Type B pancreatic cell (in vitro differentiated cells): ENCODE measurements around the gene GP5. TPM values are rescaled to one million over a fixed set of nuclear protein-coding genes. Genes with fewer than 3 reads are reported as not detected.

Source experiments
- DNase-seq: peaks from one replicate; pipeline ENCODE4 v3.0.0; 2021; ENCODE audit warnings: mixed read lengths; ENCODE audit not compliant: unreplicated experiment; ENCODE audit errors: extremely low spot score
- H3K27ac Mint-ChIP-seq: 2 replicates; pipeline ENCODE4 v1.8.0; 2021; ENCODE audit warnings: mild to moderate bottlenecking, mixed read lengths
- H3K27me3 Mint-ChIP-seq: 2 replicates; pipeline ENCODE4 v1.8.0; 2021; ENCODE audit warnings: mixed read lengths
- H3K36me3 Mint-ChIP-seq: 2 replicates; pipeline ENCODE4 v1.8.0; 2021; ENCODE audit warnings: mixed read lengths
- H3K4me1 Mint-ChIP-seq: one replicate; pipeline ENCODE4 v1.8.0; 2021; ENCODE audit warnings: mixed read lengths; ENCODE audit not compliant: unreplicated experiment
- H3K4me3 Mint-ChIP-seq: 2 replicates; pipeline ENCODE4 v1.8.0; 2021; ENCODE audit warnings: mild to moderate bottlenecking, mixed read lengths
- H3K9me3 Mint-ChIP-seq: 2 replicates; pipeline ENCODE4 v1.8.0; 2021; ENCODE audit warnings: mixed read lengths
- total RNA-seq: library from RNA; stranded (reverse); gene quantifications from 2 replicates; pipeline ENCODE4 v1.2.1, GENCODE V29; 2021; ENCODE audit warnings: low replicate concordance
- TF ChIP-seq, protein P1 (sequence below): fragments of 200-600 bp; sonication (generic); conservative IDR thresholded peaks from 2 replicates; pipeline ENCODE4 v1.5.0; 2021; ENCODE audit warnings: antibody characterized with exemption, mild to moderate bottlenecking

The GP5 gene
- total RNA-seq, 1 donor from 2014 or later, result 0.10 TPM

DNA sequence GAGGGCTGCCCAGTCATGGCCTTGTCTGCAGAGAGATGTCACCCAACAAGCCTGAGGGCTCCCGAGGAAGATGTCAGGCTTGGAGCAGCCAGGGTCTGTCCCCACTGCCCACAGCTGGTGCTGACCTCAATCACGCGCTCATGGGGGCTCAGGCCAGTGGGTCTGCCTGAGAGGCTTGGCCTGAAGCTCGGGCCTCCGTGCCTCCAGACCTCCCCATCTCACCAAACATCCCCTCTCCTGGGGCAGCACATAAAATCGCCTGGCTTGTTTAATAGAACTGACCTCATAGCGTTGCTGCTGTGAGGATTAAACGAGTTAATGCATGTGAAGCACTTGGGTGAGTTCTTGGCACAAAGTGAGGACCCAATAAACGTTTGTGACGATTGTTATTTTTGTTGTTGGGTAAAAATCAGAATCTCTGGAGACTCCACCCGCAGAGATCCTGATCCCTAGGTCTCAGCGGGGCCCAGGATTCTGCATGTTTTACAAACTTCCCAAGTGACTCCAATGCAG lies 33.0 kb downstream of the GP5 start:
- H3K4me3 Mint-ChIP-seq, result no peak overlapping the region
- H3K27ac Mint-ChIP-seq, result no peak overlapping the region
- H3K36me3 Mint-ChIP-seq, result no peaks in the 10 kb centered on the region
- peaks cover 53% of the 10 kb centered on the region for H3K27me3 Mint-ChIP-seq
- no peaks in the 10 kb centered on the region for H3K9me3 Mint-ChIP-seq
- peaks cover 29% of the 10 kb centered on the region for H3K4me1 Mint-ChIP-seq
- TF ChIP-seq, protein P1, sequence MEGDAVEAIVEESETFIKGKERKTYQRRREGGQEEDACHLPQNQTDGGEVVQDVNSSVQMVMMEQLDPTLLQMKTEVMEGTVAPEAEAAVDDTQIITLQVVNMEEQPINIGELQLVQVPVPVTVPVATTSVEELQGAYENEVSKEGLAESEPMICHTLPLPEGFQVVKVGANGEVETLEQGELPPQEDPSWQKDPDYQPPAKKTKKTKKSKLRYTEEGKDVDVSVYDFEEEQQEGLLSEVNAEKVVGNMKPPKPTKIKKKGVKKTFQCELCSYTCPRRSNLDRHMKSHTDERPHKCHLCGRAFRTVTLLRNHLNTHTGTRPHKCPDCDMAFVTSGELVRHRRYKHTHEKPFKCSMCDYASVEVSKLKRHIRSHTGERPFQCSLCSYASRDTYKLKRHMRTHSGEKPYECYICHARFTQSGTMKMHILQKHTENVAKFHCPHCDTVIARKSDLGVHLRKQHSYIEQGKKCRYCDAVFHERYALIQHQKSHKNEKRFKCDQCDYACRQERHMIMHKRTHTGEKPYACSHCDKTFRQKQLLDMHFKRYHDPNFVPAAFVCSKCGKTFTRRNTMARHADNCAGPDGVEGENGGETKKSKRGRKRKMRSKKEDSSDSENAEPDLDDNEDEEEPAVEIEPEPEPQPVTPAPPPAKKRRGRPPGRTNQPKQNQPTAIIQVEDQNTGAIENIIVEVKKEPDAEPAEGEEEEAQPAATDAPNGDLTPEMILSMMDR, result no peak
- no peak for DNase-seq

DNA sequence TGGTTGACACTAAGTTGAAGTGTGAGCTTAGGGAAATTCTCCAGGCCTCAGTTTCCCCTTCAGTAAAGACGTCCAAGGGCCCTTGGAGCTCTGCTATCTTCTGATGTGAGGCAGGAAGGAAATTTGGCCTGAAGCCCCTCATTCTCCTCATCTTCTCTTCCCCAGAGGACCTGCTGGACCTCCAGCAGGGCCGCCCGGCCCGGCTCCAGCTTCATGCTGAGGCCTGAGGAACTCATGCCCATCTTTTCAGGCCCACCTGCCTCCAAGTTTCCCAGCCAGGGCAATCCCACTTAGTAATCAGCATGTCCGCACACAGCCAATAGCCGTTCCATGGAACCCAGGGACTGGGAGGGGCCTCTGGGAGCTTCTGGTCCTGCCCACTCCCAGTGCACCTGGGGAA lies 33.5 kb downstream of the GP5 start:
- H3K4me3 Mint-ChIP-seq, result no peak overlapping the region
- H3K27ac Mint-ChIP-seq, result no peak overlapping the region
- H3K9me3 Mint-ChIP-seq, result no peaks in the 10 kb centered on the region
- H3K27me3 Mint-ChIP-seq, result peaks cover 50% of the 10 kb centered on the region
- DNase-seq, result no peak
- H3K4me1 Mint-ChIP-seq, result peaks cover 25% of the 10 kb centered on the region
- TF ChIP-seq, protein P1, result no peak
- no peaks in the 10 kb centered on the region for H3K36me3 Mint-ChIP-seq

- TF ChIP-seq, protein P1, result no peak
- DNase-seq, result no peak
Measured at GRCh38 chr3:194364652-194365434, 34.2 kb downstream of the GP5 start.

DNA sequence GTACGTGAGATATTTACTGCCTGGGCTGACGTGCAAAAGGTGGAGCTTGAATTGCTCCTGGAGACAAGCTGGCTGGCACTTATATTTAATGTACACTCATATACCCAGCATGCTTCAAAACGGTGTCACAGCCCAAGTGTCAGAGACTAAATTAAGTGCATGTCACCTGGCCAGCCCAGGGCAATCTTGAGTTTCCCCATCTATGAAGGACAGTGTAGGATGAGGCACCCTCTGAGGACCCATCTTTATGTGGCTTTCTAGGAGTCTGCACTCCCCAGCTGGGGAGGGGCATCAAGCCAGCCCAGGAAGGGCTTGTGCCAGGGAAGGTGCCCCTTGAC lies 34.8 kb downstream of the GP5 start:
- H3K27me3 Mint-ChIP-seq, result peaks cover 48% of the 10 kb centered on the region
- no peaks in the 10 kb centered on the region for H3K9me3 Mint-ChIP-seq
- no peaks in the 10 kb centered on the region for H3K36me3 Mint-ChIP-seq
- no peak overlapping the region for H3K27ac Mint-ChIP-seq
- TF ChIP-seq, protein P1, result no peak
- H3K4me1 Mint-ChIP-seq, result peaks cover 20% of the 10 kb centered on the region
- no peak for DNase-seq
- no peak overlapping the region for H3K4me3 Mint-ChIP-seq

More at GRCh38 chr3:194364652-194365434, 34.2 kb downstream of the GP5 start:
- Mint-ChIP-seq H3K36me3 (no peaks in the 10 kb centered on the region), H3K4me1 (peaks cover 22% of the 10 kb centered on the region), H3K9me3 (no peaks in the 10 kb centered on the region), H3K4me3 (no peak overlapping the region), H3K27me3 (peaks cover 48% of the 10 kb centered on the region), H3K27ac (no peak overlapping the region)

GRCh38 chr3:194360568-194360967 lies 38.5 kb downstream of the GP5 start:
- no peak overlapping the region for H3K27ac Mint-ChIP-seq
- H3K4me3 Mint-ChIP-seq, result no peak overlapping the region
- peaks cover 39% of the 10 kb centered on the region for H3K27me3 Mint-ChIP-seq
- no peaks in the 10 kb centered on the region for H3K36me3 Mint-ChIP-seq
- TF ChIP-seq, protein P1, result no peak
- no peak for DNase-seq
- no peaks in the 10 kb centered on the region for H3K9me3 Mint-ChIP-seq
- peaks cover 6% of the 10 kb centered on the region for H3K4me1 Mint-ChIP-seq
